MM.1S (cell line): ENCODE measurements around the gene MRNIP.

Source experiments
- DNase-seq: peaks from one replicate; pipeline ENCODE4 v3.0.0-alpha.2; 2015
- H2AFZ ChIP-seq: fragments of 300-600 bp; sonication (generic); 2 replicates; pipeline ENCODE4 v1.6.0; 2016; ENCODE audit warnings: antibody characterized with exemption, low read length
- H3F3A ChIP-seq: fragments of 300-600 bp; sonication (generic); 2 replicates; pipeline ENCODE4 v1.6.1; 2016; ENCODE audit warnings: mild to moderate bottlenecking, antibody characterized with exemption, low read length, moderate library complexity, mixed read lengths; ENCODE audit not compliant: insufficient read depth
- H3K27ac ChIP-seq: fragments of 300-600 bp; sonication (generic); 2 replicates; pipeline ENCODE4 v1.5.1; 2016; ENCODE audit warnings: mild to moderate bottlenecking, low read length
- H3K27me3 ChIP-seq: fragments of 300-600 bp; sonication (generic); replicated peaks from 2 replicates; pipeline ENCODE4 v1.6.0; 2016; ENCODE audit warnings: low read length; ENCODE audit not compliant: insufficient read depth
- H3K36me3 ChIP-seq: fragments of 300-600 bp; sonication (generic); replicated peaks from 2 replicates; pipeline ENCODE4 v1.6.1; 2016; ENCODE audit warnings: mild to moderate bottlenecking, low read length, mixed read lengths; ENCODE audit not compliant: insufficient read depth
- H3K4me1 ChIP-seq: fragments of 300-600 bp; sonication (generic); 2 replicates; pipeline ENCODE4 v1.6.1; 2016; ENCODE audit warnings: low read length, mixed read lengths
- H3K4me2 ChIP-seq: fragments of 300-600 bp; sonication (generic); 2 replicates; pipeline ENCODE4 v1.6.0; 2016; ENCODE audit warnings: low read depth, low read length
- H3K4me3 ChIP-seq: fragments of 300-600 bp; sonication (generic); 2 replicates; pipeline ENCODE4 v1.5.1; 2016; ENCODE audit warnings: low read length, mixed read lengths
- H3K79me2 ChIP-seq: fragments of 300-600 bp; sonication (generic); 2 replicates; pipeline ENCODE4 v1.6.1; 2016; ENCODE audit warnings: mixed run types, low read length, mixed read lengths
- H3K9ac ChIP-seq: fragments of 300-600 bp; sonication (generic); 2 replicates; pipeline ENCODE4 v1.6.1; 2016; ENCODE audit warnings: low read length, mixed read lengths
- H3K9me2 ChIP-seq: fragments of 300-600 bp; sonication (generic); replicated peaks from 2 replicates; pipeline ENCODE4 v1.6.1; 2016; ENCODE audit warnings: mild to moderate bottlenecking, low read length, mixed read lengths; ENCODE audit not compliant: insufficient read depth
- H3K9me3 ChIP-seq: fragments of 300-600 bp; sonication (generic); replicated peaks from 2 replicates; pipeline ENCODE4 v1.6.1; 2016; ENCODE audit warnings: mild to moderate bottlenecking, low read length, mixed read lengths; ENCODE audit not compliant: insufficient read depth
- H4K20me1 ChIP-seq: fragments of 300-600 bp; sonication (generic); 2 replicates; pipeline ENCODE4 v1.6.1; 2016; ENCODE audit warnings: mild to moderate bottlenecking, low read length, moderate library complexity, mixed read lengths; ENCODE audit not compliant: insufficient read depth
- CTCF ChIP-seq: fragments of 300-600 bp; sonication (generic); IDR thresholded peaks from 2 replicates; pipeline ENCODE4 v1.5.1; 2016; ENCODE audit warnings: antibody characterized with exemption, low read length, mixed read lengths
- EZH2 ChIP-seq: fragments of 300-600 bp; sonication (generic); optimal IDR thresholded peaks from 2 replicates; pipeline ENCODE3; 2017; ENCODE audit warnings: low read depth, mild to moderate bottlenecking, antibody characterized with exemption, low read length, mixed read lengths
- EZH2phosphoT487 ChIP-seq: fragments of 300-600 bp; sonication (generic); IDR thresholded peaks from 2 replicates; pipeline ENCODE4 v1.6.1; 2018; ENCODE audit warnings: antibody characterized with exemption, low read length

Gene MRNIP

GRCh38 chr5:179858586-179859427, at the start of gene MRNIP:
TSS of gene MRNIP (minus strand) at chr5:179858817. CDS start at chr5:179858796, 21 bp downstream.
- no peaks in the 10 kb centered on the region for H4K20me1 ChIP-seq
- no peaks in the 10 kb centered on the region for H3K4me1 ChIP-seq
- peak within 1 kb of the TSS; percentile 45; the same call in 1 of the 2 replicates for H3K27ac ChIP-seq
- DNase-seq = peak; percentile 96
- peaks cover 7% of the 10 kb centered on the region; the same call in 1 of the 2 replicates for H3F3A ChIP-seq
- peak within 1 kb of the TSS; percentile 98 for H2AFZ ChIP-seq
- peak within 1 kb of the TSS; percentile 96 for H3K4me3 ChIP-seq
- no peaks in the 10 kb centered on the region for H3K36me3 ChIP-seq
- TF ChIP-seq EZH2phosphoT487 (no peak), CTCF (no peak), EZH2 (no peak)
- H3K27me3 ChIP-seq = no peaks in the 10 kb centered on the region
- peaks cover 29% of the 10 kb centered on the region for H3K79me2 ChIP-seq
- peak within 1 kb of the TSS; percentile 95 for H3K4me2 ChIP-seq
- H3K9me2 ChIP-seq = no peaks in the 10 kb centered on the region
- H3K9me3 ChIP-seq = no peaks in the 10 kb centered on the region
- peak within 1 kb of the TSS; percentile 68 for H3K9ac ChIP-seq

GRCh38 chr5:179907556-179908324, 49.1 kb upstream of the MRNIP start, which contains the start of gene TBC1D9B:
TSS of gene TBC1D9B (minus strand) at chr5:179907897. CDS start at chr5:179907821, 76 bp downstream.
- H3K27me3 ChIP-seq = no peaks in the 10 kb centered on the region
- peak within 1 kb of the TSS; percentile 64 for H3K4me3 ChIP-seq
- TF ChIP-seq CTCF (peak; percentile 17; the same call in 1 of the 2 replicates), EZH2phosphoT487 (no peak)
- H3K4me2 ChIP-seq = peak within 1 kb of the TSS; percentile 92
- no peaks in the 10 kb centered on the region for H4K20me1 ChIP-seq
- H3K4me1 ChIP-seq = peaks cover 4% of the 10 kb centered on the region; the same call in 1 of the 2 replicates
- no peaks in the 10 kb centered on the region for H3F3A ChIP-seq
- no peaks in the 10 kb centered on the region; the same call in 1 of the 2 replicates for H3K36me3 ChIP-seq
- H3K79me2 ChIP-seq = peaks cover 15% of the 10 kb centered on the region
- peak; percentile 71 for DNase-seq
- H3K9me3 ChIP-seq = no peaks in the 10 kb centered on the region
- H3K9ac ChIP-seq = peak within 1 kb of the TSS; percentile 52; the same call in 1 of the 2 replicates
- peak within 1 kb of the TSS; percentile 86 for H2AFZ ChIP-seq
- H3K27ac ChIP-seq = no peak within 1 kb of the TSS
- H3K9me2 ChIP-seq = no peaks in the 10 kb centered on the region

- Histone ChIP-seq H3K4me3 (peak overlapping the region; percentile 64), H3K9me2 (no peaks in the 10 kb centered on the region), H3K36me3 (no peaks in the 10 kb centered on the region; the same call in 1 of the 2 replicates), H2AFZ (peak overlapping the region; percentile 22), H4K20me1 (no peaks in the 10 kb centered on the region), H3K9ac (peak overlapping the region; percentile 52; the same call in 1 of the 2 replicates), H3K4me2 (peak overlapping the region; percentile 92), H3K27ac (no peak overlapping the region), H3K9me3 (no peaks in the 10 kb centered on the region), H3F3A (no peaks in the 10 kb centered on the region), H3K79me2 (peaks cover 15% of the 10 kb centered on the region), H3K4me1 (peaks cover 4% of the 10 kb centered on the region; the same call in 1 of the 2 replicates), H3K27me3 (no peaks in the 10 kb centered on the region)
- TF ChIP-seq CTCF (no peak), EZH2 (no peak), EZH2phosphoT487 (no peak)
- peak; percentile 10 for DNase-seq
Measured at GRCh38 chr5:179906795-179907555, 48.4 kb upstream of the MRNIP start.
